ENCODE data around the gene HAL. TPM values are rescaled to one million over a fixed set of nuclear protein-coding genes. Genes with fewer than 3 reads are reported as not detected.

The HAL gene
- total RNA-seq, 1 experiment from 2014 or later = 1.8 TPM

GRCh38 chr12:95956557-95957145 is 39.5 kb downstream of the HAL start:
- Histone ChIP-seq H3K9me3 (ENCODE audit: control insufficient read depth in 1 of 2, insufficient read depth in 1 of 2, low read depth in 1 of 2, low read length in 2 of 2) (no peaks in the 10 kb centered on the region), H3K9ac (ENCODE audit: low read length) (no peak overlapping the region), H4K20me1 (ENCODE audit: insufficient read depth) (no peaks in the 10 kb centered on the region), H3K27me3 (ENCODE audit: insufficient read depth, low read length) (no peaks in the 10 kb centered on the region), H3K79me2 (ENCODE audit: insufficient read depth, low read length) (no peaks in the 10 kb centered on the region), H3K4me3 (replicated peaks in 1 of 2; ENCODE audit: low read depth in 1 of 2, low read length in 2 of 2) (no peak overlapping the region), H3K9me2 (ENCODE audit: insufficient read depth) (no peaks in the 10 kb centered on the region), H3K27ac (ENCODE audit: low read depth, low read length) (no peak overlapping the region), H3K36me3 (ENCODE audit: control insufficient read depth in 1 of 2, insufficient read depth in 2 of 2, low read length in 2 of 2) (no peaks in the 10 kb centered on the region), H2AFZ (ENCODE audit: low read depth, low read length, poor library complexity, severe bottlenecking) (no peak overlapping the region), H3K4me2 (ENCODE audit: low read length) (no peak overlapping the region), H3K4me1 (ENCODE audit: control insufficient read depth in 1 of 2, insufficient read depth in 2 of 2, low read length in 2 of 2) (no peaks in the 10 kb centered on the region)
- CTCF ChIA-PET = no interaction called here
- POLR2A ChIA-PET = interaction anchor here (0.9 kb wide), 1 partner anchor 9 kb away, joined by 3 read pairs; no protein-coding TSS in a partner anchor
- RAD21 ChIA-PET (ENCODE audit: low non-redundant PET in 1 of 2, low total read pairs in 2 of 2, uncharacterized antibody in 2 of 2, unreplicated experiment in 2 of 2) = no interaction called here
- TF ChIP-seq CBX3 (IDR thresholded peaks at IDR 0.05; ENCODE audit: low read depth) = no peak
- no peak for TF ChIP-seq SRF (IDR thresholded peaks at IDR 0.05; ENCODE audit: low read depth)
- no peak for TF ChIP-seq POLR2AphosphoS5 (IDR thresholded peaks at IDR 0.05; ENCODE audit: low read depth, low read length)
- TF ChIP-seq ZFX (IDR thresholded peaks at IDR 0.05) = no peak
- TF ChIP-seq SP1 (IDR thresholded peaks at IDR 0.05; ENCODE audit: low read depth) = no peak
- no peak for TF ChIP-seq YY1 (IDR thresholded peaks at IDR 0.05; ENCODE audit: extremely low read depth, insufficient replicate concordance, low read depth, low read length)
- no peak for TF ChIP-seq ZBTB33 (IDR thresholded peaks at IDR 0.05; ENCODE audit: extremely low read depth, insufficient replicate concordance, low read length)
- no peak for TF ChIP-seq ATF3 (IDR thresholded peaks at IDR 0.05)
- no peak for TF ChIP-seq REST (IDR thresholded peaks at IDR 0.05; ENCODE audit: low read depth)
- no peak for TF ChIP-seq SIN3A (IDR thresholded peaks at IDR 0.05; ENCODE audit: low read depth)
- TF ChIP-seq POLR2A (IDR thresholded peaks at IDR 0.05; ENCODE audit: borderline replicate concordance, extremely low read depth, insufficient read depth, insufficient read length) = no peak
- no peak for TF ChIP-seq JUND (IDR thresholded peaks at IDR 0.05)
- TF ChIP-seq CEBPB (IDR thresholded peaks at IDR 0.05; ENCODE audit: low read depth) = no peak
- no peak for TF ChIP-seq ELF1 (IDR thresholded peaks at IDR 0.05; ENCODE audit: borderline replicate concordance, low read depth)
- TF ChIP-seq EZH2phosphoT487 (IDR thresholded peaks at IDR 0.05; ENCODE audit: borderline replicate concordance) = no peak
- no TSS peak for BruUV-seq (replicated peaks)
- ATAC-seq (no peak), DNase-seq (ENCODE audit: low read depth, low spot score) (no peak)
- intact Hi-C loops (cut with micrococcal nuclease) = no loop called here
